GM18505 (cell line): ENCODE data around the gene COL18A1.

Experiments
- ATAC-seq: cut with Tn5 transposase; IDR thresholded peaks from one replicate; pipeline ENCODE4 v1.9.1; 2021; ENCODE audit not compliant: unreplicated experiment
- POLR2A ChIP-seq: IDR thresholded peaks from 4 replicates; pipeline ENCODE4 v1.6.1; 2011; ENCODE audit warnings: borderline replicate concordance; ENCODE audit not compliant: insufficient read depth, insufficient read length; ENCODE audit errors: extremely low read depth

COL18A1 gene

DNA sequence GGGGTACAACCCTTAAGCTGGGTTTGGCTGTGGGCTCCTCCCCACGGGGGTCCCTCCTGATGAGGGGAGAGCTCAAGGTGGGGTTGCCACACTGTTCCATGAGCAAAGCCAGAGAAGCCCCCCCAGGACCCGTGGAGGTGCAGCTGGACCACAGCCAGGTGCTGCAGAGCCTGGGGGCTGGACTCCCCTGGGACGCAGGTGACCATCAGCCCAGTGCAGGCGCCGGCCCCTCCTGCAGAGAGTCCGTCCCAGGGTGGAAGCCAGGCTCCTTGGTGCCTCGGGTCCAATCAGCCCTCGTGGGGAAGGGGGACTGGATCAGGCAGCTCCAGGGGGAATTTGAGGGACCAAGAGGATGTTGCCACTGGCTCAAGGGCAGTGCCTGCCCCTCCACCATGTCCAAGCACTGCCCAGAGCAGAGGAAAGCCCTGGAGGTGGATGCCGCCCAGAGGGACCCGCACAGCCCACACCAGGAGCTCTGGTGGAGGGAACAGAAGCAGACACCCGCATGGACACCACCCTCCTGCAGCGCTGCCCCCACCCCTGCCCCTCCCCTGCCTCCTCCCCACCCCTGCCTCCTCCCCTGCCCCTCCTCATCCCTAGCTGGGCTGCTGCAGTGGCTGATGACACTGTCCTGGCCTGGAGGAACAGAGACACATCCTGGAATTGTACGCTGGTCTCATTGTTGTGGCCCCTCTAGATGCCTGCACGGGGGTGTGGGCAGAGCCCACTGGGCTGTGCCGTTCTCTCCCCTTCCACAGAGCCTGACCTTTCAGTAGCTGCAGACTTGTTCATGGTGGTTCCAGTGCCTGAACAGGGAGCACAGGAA is 30.8 kb upstream of the COL18A1 start:
- no peak for TF ChIP-seq POLR2A

DNA sequence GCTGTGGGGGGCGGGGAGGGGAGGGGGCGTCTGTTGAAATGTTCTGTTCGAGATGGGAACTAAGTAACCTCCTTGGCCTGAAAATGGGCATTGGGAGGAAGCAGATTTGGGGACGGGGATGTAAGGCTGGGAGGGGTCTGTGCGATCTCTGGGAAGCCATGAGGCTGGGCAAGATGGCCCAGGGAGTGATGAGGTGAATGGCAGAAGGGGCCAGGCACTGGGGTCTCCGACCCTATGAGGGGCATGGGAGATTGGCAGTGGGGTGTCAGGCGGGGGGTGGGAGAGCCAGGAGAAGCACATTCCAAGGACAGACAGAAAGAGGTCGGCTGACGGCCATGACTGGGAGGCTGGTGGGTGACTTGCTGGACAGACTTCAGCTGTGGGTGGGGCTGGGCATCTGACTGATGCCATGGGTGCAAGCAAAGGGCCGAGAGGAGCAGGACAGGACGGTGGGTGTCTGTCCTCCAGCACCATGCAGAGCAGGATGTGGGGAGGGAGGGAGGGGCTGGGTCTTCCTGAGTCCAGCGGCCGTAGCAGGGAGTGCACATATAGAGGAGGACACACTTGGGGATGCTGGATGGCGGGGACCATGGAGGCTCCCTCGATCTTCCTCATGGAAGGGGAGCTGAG is 30.0 kb upstream of the COL18A1 start:
- ATAC-seq, result no peak
- TF ChIP-seq POLR2A, result no peak

More for the DNA sequence above, 30.8 kb upstream of the COL18A1 start:
- no peak for ATAC-seq

GRCh38 chr21:45376459-45377324 is 28.3 kb upstream of the COL18A1 start:
- TF ChIP-seq POLR2A, result no peak
- ATAC-seq, result no peak

- ATAC-seq, result no peak
- no peak for TF ChIP-seq POLR2A
Observed at GRCh38 chr21:45377325-45377709, 27.6 kb upstream of the COL18A1 start.

DNA sequence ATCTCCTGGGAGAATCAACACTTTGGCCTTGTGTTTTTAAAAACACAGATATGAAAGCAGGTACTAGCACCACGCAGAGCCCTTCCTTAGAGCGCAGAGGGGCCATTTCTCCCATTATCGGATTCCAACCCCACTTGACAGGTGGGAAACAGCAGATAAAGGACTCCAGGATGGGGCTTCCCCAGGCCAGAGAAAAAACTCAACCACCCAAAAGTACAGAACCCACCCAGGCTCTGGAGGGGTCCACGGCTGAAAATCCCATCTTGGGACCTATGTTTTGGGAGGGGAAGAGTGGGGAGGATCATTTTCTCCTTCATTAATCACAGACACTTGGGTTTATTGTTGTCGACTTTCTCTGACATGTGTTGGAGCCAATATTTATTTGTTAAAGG is 27.1 kb upstream of the COL18A1 start:
- TF ChIP-seq POLR2A, result no peak
- no peak for ATAC-seq

- no peak for TF ChIP-seq POLR2A
- ATAC-seq, result no peak
Observed at GRCh38 chr21:45378258-45378966, 26.6 kb upstream of the COL18A1 start.

GRCh38 chr21:45379171-45379900 is 25.6 kb upstream of the COL18A1 start:
- TF ChIP-seq POLR2A, result no peak

DNA sequence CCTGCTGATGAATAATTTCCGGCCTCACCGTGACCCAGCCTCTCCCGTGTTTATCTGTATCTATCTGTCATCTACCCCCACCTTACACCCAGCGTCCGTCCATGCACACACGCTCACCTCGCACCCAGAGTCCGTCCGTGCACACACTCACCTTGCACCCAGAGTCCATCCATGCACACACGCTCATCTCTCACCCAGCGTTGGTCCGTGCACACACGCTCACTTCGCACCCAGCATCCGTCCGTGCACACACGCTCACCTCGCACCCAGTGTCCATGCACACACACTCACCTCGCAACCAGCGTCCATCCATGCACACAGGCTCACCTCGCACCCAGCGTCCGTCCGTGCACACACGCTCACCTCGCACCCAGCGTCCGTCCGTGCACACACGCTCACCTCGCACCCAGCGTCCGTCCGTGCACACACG is 25.0 kb upstream of the COL18A1 start:
- no peak for ATAC-seq
- TF ChIP-seq POLR2A, result no peak

More at GRCh38 chr21:45379171-45379900, 25.6 kb upstream of the COL18A1 start:
- no peak for ATAC-seq

- TF ChIP-seq POLR2A, result no peak
- ATAC-seq, result no peak
Observed at GRCh38 chr21:45380566-45380965, 24.4 kb upstream of the COL18A1 start.

DNA sequence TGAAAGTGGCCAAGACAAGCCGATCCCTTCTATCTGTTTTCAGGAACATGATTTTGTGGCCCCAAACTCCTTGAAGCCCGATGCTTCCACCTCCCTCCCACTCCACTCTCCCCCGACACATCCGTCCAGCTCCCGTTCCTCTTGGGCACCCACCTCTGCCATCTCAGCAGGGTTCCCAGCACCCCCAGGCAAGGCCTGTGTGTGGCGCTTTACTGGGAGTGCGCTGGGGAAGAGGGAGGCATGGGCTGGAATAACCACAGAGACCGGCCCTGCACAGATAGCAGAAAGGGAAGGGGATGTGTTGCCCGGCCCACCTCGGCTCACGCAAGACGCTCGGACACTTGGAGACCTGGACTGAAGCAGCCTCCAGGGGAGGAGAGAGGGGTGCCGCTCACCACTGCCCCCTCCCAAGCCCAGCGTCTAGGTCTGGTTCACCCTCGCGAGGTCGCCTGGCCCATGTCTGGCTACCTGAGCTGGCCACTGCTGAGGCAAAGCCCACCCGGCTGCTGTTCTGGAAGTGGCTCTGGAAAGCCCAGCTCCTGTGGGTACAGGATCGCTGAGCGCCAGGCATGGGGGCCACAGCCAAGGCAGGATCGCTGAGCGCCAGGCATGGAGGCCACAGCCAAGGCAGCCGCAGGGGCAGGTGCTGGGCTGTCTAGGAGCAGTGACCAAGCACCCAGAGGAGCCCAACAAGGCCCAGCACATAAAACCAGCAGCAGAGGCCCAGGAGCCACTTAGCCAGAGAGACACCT is 23.8 kb upstream of the COL18A1 start:
- TF ChIP-seq POLR2A, result no peak
- no peak for ATAC-seq

- TF ChIP-seq POLR2A, result no peak
- no peak for ATAC-seq
Observed at GRCh38 chr21:45381865-45382696, 22.9 kb upstream of the COL18A1 start.
